HG03342 (cell line): Measurements from ENCODE around the gene PDGFRB.

ENCODE experiments used
- ATAC-seq: cut with Tn5 transposase; IDR thresholded peaks from one replicate; pipeline ENCODE4 v1.9.1; 2021; ENCODE audit warnings: mild to moderate bottlenecking, moderate library complexity; ENCODE audit not compliant: unreplicated experiment

Gene PDGFRB

GRCh38 chr5:150155258-150156026 is at the start of gene PDGFRB:
TSS of gene PDGFRB (minus strand) at chr5:150155845. CDS start at chr5:150137047, 18,798 bp downstream.
- ATAC-seq = peak; percentile 52

- no peak for ATAC-seq
Measured at GRCh38 chr5:150204590-150204960, 48.9 kb upstream of the PDGFRB start.

GRCh38 chr5:150203832-150204589 is 48.4 kb upstream of the PDGFRB start:
- no peak for ATAC-seq

GRCh38 chr5:150202501-150202900 is 46.9 kb upstream of the PDGFRB start:
- no peak for ATAC-seq

- ATAC-seq = no peak
Measured at GRCh38 chr5:150197476-150197875, 41.8 kb upstream of the PDGFRB start.

GRCh38 chr5:150196986-150197385 is 41.3 kb upstream of the PDGFRB start:
- ATAC-seq = no peak

- no peak for ATAC-seq
Measured at GRCh38 chr5:150196514-150196913, 40.9 kb upstream of the PDGFRB start.

- ATAC-seq = no peak
Measured at GRCh38 chr5:150195736-150196485, 40.3 kb upstream of the PDGFRB start.

GRCh38 chr5:150192462-150192861 is 36.8 kb upstream of the PDGFRB start:
- ATAC-seq = no peak

- no peak for ATAC-seq
Measured at GRCh38 chr5:150190987-150191386, 35.3 kb upstream of the PDGFRB start.

- ATAC-seq = no peak
Measured at GRCh38 chr5:150190503-150190979, 34.9 kb upstream of the PDGFRB start.

- ATAC-seq = no peak
Measured at GRCh38 chr5:150189728-150190502, 34.3 kb upstream of the PDGFRB start, which contains the start of gene SLC6A7. TSS of gene SLC6A7 (plus strand) at chr5:150190062. CDS start at chr5:150190328, 266 bp downstream.

GRCh38 chr5:150189326-150189725 is 33.7 kb upstream of the PDGFRB start:
- no peak for ATAC-seq

- no peak for ATAC-seq
Measured at GRCh38 chr5:150188146-150188842, 32.6 kb upstream of the PDGFRB start.

GRCh38 chr5:150186897-150187296 is 31.3 kb upstream of the PDGFRB start:
- ATAC-seq = no peak

GRCh38 chr5:150186137-150186536 is 30.5 kb upstream of the PDGFRB start:
- no peak for ATAC-seq

- ATAC-seq = no peak
Measured at GRCh38 chr5:150184990-150185912, 29.6 kb upstream of the PDGFRB start.

GRCh38 chr5:150184006-150184405 is 28.4 kb upstream of the PDGFRB start:
- no peak for ATAC-seq

GRCh38 chr5:150183436-150183835 is 27.8 kb upstream of the PDGFRB start:
- no peak for ATAC-seq
